Measurements from ENCODE around the gene EXOC1L.

EXOC1L gene

DNA sequence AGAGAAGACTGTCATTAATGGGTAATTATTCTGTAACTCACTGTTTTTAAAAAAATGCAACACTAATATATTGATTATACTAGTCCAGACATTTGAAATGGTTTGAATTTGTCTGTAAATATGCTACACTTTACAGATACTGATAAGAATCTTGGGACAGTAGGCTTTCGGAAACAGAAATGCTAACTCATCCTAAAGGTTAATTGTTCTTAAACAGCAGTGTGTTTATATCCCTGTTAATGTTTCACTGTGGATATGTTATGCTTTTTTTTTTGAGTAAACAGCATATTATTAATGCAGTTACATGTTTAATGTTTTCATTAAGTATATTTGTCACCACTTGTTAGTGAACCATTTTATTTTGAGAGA, 65.2 kb downstream of the EXOC1L start:
- no peak for DNase-seq

Data from NCI-H748 treated with DMSO at 0.1 percent for 48 hours (cell line).